K562 (cell line): ENCODE measurements around the gene CCDC78. TPM values are rescaled to one million over a fixed set of nuclear protein-coding genes. Genes with fewer than 3 reads are reported as not detected.

Source experiments
- ATAC-seq: fragments of 200-7000 bp; cut with Tn5 transposase; 3 replicates; pipeline ENCODE4 v1.9.1; 2020; ENCODE audit warnings: moderate library complexity
- BruUV-seq: library from RNA; stranded (reverse); fragments of 400-500 nt; replicated peaks from 2 replicates; lab custom pipeline; 2021; lab: Mats Ljungman, UMichigan
- CTCF ChIA-PET: fragments of 300-600 bp; formaldehyde crosslinking; extraction: SDS; loops from one replicate; lab custom pipeline; 2021; ENCODE audit warnings: low intra/inter-chr PET ratio; lab: Yijun Ruan, JAX
- POLR2A ChIA-PET: fragments of 300-600, 350-650 bp; sonication (Branson Sonifier 250); formaldehyde crosslinking; extraction: SDS; loops from one replicate; lab custom pipeline; 2021; ENCODE audit warnings: antibody characterized with exemption, inconsistent platforms; lab: Yijun Ruan, JAX
- DNase-seq, 4 experiments: peaks; one replicate each; pipeline versions ENCODE4 v3.0.0 to v3.0.0-alpha.2; 2011 to 2018; ENCODE audit warnings: low spot score in 3 of 4, mixed read lengths in 3 of 4; ENCODE audit errors: extremely low read depth in 1 of 4
- FAIRE-seq: peaks from 2 replicates; lab custom pipeline; 2011; peaks lifted over from hg19 to GRCh38; lab: Jason Lieb, UNC
- H2AFZ ChIP-seq: 2 replicates; pipeline ENCODE4 v1.6.0; 2011; ENCODE audit warnings: low read depth, low read length, control low read depth, inconsistent platforms
- H3K27ac ChIP-seq: fragments of 200-600 bp; 3 replicates; pipeline ENCODE4 v1.8.0; 2011; ENCODE audit warnings: low read depth, mild to moderate bottlenecking, control low read depth, inconsistent platforms, low read length, moderate library complexity, mixed read lengths; ENCODE audit errors: extremely low read depth
- H3K27me3 ChIP-seq, 2 experiments: fragments of 300-600 bp in 1 of 2; 2 replicates in 1 of 2; 3 replicates in 1 of 2; pipeline versions ENCODE4 v1.6.0 to v1.8.0; 2011; ENCODE audit warnings: inconsistent platforms in 2 of 2, low read length in 2 of 2, mild to moderate bottlenecking in 1 of 2, mixed read lengths in 1 of 2, moderate library complexity in 1 of 2; ENCODE audit not compliant: control insufficient read depth in 2 of 2, insufficient read depth in 2 of 2
- H3K36me3 ChIP-seq: fragments of 300-600 bp; 3 replicates; pipeline ENCODE4 v1.8.0; 2011; ENCODE audit warnings: mild to moderate bottlenecking, low read length, inconsistent platforms; ENCODE audit not compliant: control insufficient read depth, insufficient read depth
- H3K4me1 ChIP-seq, 2 experiments: fragments of 200-600 bp in 1 of 2; replicated peaks in 1 of 2; 2 replicates in 1 of 2; 3 replicates in 1 of 2; pipeline versions ENCODE4 v1.5.1 to v1.8.0; 2011; ENCODE audit warnings: inconsistent platforms in 2 of 2, low read length in 2 of 2, mild to moderate bottlenecking in 1 of 2, mixed read lengths in 1 of 2, moderate library complexity in 1 of 2; ENCODE audit not compliant: control insufficient read depth in 2 of 2, insufficient read depth in 2 of 2
- H3K4me2 ChIP-seq: 2 replicates; pipeline ENCODE4 v1.6.1; 2011; ENCODE audit warnings: low read length, control low read depth, inconsistent platforms, mixed read lengths; ENCODE audit not compliant: insufficient read depth
- H3K4me3 ChIP-seq: fragments of 200-600 bp; sonication (generic), shearing (Covaris generic); 2 replicates; pipeline ENCODE4 v1.5.1; 2016; ENCODE audit warnings: control low read depth, inconsistent platforms
- H3K79me2 ChIP-seq: fragments of 200-600 bp; 3 replicates; pipeline ENCODE4 v1.8.0; 2011; ENCODE audit warnings: low read length, inconsistent platforms; ENCODE audit not compliant: control insufficient read depth, insufficient read depth
- H3K9ac ChIP-seq, 2 experiments: 2 replicates each; pipeline versions ENCODE4 v1.6.0 to v1.6.1; 2011; ENCODE audit warnings: low read depth in 2 of 2, low read length in 2 of 2, control low read depth in 1 of 2, inconsistent platforms in 1 of 2, mild to moderate bottlenecking in 1 of 2, mixed read lengths in 1 of 2; ENCODE audit not compliant: insufficient read depth in 1 of 2
- H3K9me1 ChIP-seq: one replicate; pipeline ENCODE4 v1.6.0; 2011; ENCODE audit warnings: inconsistent platforms, mild to moderate bottlenecking, low read length, moderate library complexity; ENCODE audit not compliant: control insufficient read depth, insufficient read depth
- H3K9me3 ChIP-seq: replicated peaks from 2 replicates; pipeline ENCODE4 v1.5.1; 2011; ENCODE audit warnings: low read depth, low read length, inconsistent platforms; ENCODE audit not compliant: control insufficient read depth, insufficient read depth
- H4K20me1 ChIP-seq: replicated peaks from 2 replicates; pipeline ENCODE4 v1.6.1; 2011; ENCODE audit warnings: low read length, inconsistent platforms, mixed read lengths; ENCODE audit not compliant: control insufficient read depth, insufficient read depth
- CBFA2T3 ChIP-seq: fragments of 450-650 bp; IDR thresholded peaks from 2 replicates; pipeline ENCODE4 v1.6.1; 2017
- DMBX1 ChIP-seq: fragments of 250-450 bp; sonication (Bioruptor Pico); IDR thresholded peaks from 2 replicates; pipeline ENCODE4 v1.8.0; 2022; ENCODE audit warnings: inconsistent platforms, mild to moderate bottlenecking, moderate library complexity, borderline replicate concordance
- PCBP1 ChIP-seq: fragments of 200-400 bp; formaldehyde crosslinking; IDR thresholded peaks from 2 replicates; pipeline ENCODE4 v1.6.1; 2018; ENCODE audit warnings: mild to moderate bottlenecking, low read depth, low read length; ENCODE audit not compliant: poor library complexity, severe bottlenecking
- PHF8 ChIP-seq: fragments of 200-600 bp; sonication (generic); IDR thresholded peaks from 2 replicates; pipeline ENCODE4 v1.6.1; 2012; ENCODE audit warnings: mixed run types, mild to moderate bottlenecking, inconsistent platforms, low read length, moderate library complexity, borderline replicate concordance
- RBBP5 ChIP-seq: fragments of 200-600 bp; sonication (generic); IDR thresholded peaks from 2 replicates; pipeline ENCODE4 v1.6.1; 2012; ENCODE audit warnings: borderline replicate concordance, mild to moderate bottlenecking, low read length, control low read depth, inconsistent platforms; ENCODE audit not compliant: insufficient read depth, poor library complexity, severe bottlenecking
- SMARCA5 ChIP-seq: fragments of 450-650 bp; IDR thresholded peaks from 2 replicates; pipeline ENCODE4 v1.6.1; 2016
- SNRNP70 ChIP-seq: fragments of 200-400 bp; formaldehyde crosslinking; optimal IDR thresholded peaks from 2 replicates; pipeline ENCODE3; 2017; ENCODE audit warnings: low read depth, low read length
- TEAD4 ChIP-seq, 2 experiments: sonication (generic) in 1 of 2; formaldehyde crosslinking in 1 of 2; IDR thresholded peaks; 2 replicates each; pipeline versions ENCODE4 v1.6.1 to v1.8.0; 2012 to 2022; ENCODE audit warnings: borderline replicate concordance in 1 of 2, inconsistent platforms in 1 of 2, low read length in 1 of 2, mild to moderate bottlenecking in 1 of 2, missing genetic modification reagents in 1 of 2
- ZFX ChIP-seq: sonication (generic); formaldehyde crosslinking; IDR thresholded peaks from 2 replicates; pipeline ENCODE4 v1.8.0; 2022; ENCODE audit warnings: mild to moderate bottlenecking, missing genetic modification reagents, moderate library complexity
- ZNF165 ChIP-seq: fragments of 250-450 bp; sonication (Bioruptor Pico); IDR thresholded peaks from 2 replicates; pipeline ENCODE4 v1.4.0; 2020; ENCODE audit warnings: borderline replicate concordance
- ZNF282 ChIP-seq: sonication (generic); formaldehyde crosslinking; IDR thresholded peaks from 2 replicates; pipeline ENCODE4 v1.8.1; 2023; ENCODE audit warnings: missing genetic modification reagents
- WGBS: fragments of 100-300 bp; shearing (Covaris generic); methylation state at CpG from one replicate; pipeline ENCODE4 v1.1.6; 2016; ENCODE audit warnings: low coverage, mixed read lengths; ENCODE audit not compliant: insufficient coverage; ENCODE audit errors: missing lambda C conversion rate; 5-methylcytosine and 5-hydroxymethylcytosine counted together
- in situ Hi-C: fragments of 300-500 bp; cut with MboI; formaldehyde crosslinking; loops from 4 replicates; pipeline ENCODE4 v1.15.0; 2018; ENCODE audit warnings: inconsistent platforms, mixed read lengths
- intact Hi-C: fragments of 100-400 bp; cut with micrococcal nuclease; formaldehyde crosslinking; loops from 2 replicates; pipeline ENCODE4 v1.14.2; 2022
- polyA plus RNA-seq, 8 experiments: library from polyadenylated mRNA; depleted of rRNA in 4 of 8; stranded (reverse) in 5 of 8; unstranded in 3 of 8; fragments of >200 nt; fragmentation: Nextera tagmentation in 2 of 8; fragmentation: Illumina TruSeq in 1 of 8; extraction: Ambion mirVana in 2 of 8; extraction: Trizol in 1 of 8; gene quantifications; 2 replicates each; pipeline versions ENCODE4 v1.2.1 to v1.2.3, GENCODE V29; 2011 to 2014; ENCODE audit warnings: inconsistent platforms in 1 of 8, missing spikeins in 1 of 8
- total RNA-seq, 7 experiments: library from RNA; depleted of rRNA in 6 of 7; stranded (reverse); fragments of >200 nt in 6 of 7; fragmentation: Illumina TruSeq in 2 of 7; extraction: Trizol in 2 of 7; gene quantifications; 2 replicates each; pipeline versions ENCODE4 v1.2.1 to v1.2.3, GENCODE V29; 2011 to 2021; ENCODE audit warnings: low replicate concordance in 1 of 7
- TF ChIP-seq, protein P1 (sequence below): fragments of 450-650 bp; IDR thresholded peaks from 2 replicates; pipeline ENCODE4 v1.6.1; 2017; ENCODE audit warnings: antibody characterized with exemption, mild to moderate bottlenecking
- TF ChIP-seq, protein P2 (sequence below), 3 experiments: fragments of 200-800 bp in 1 of 3; fragments of 250-450 bp in 1 of 3; fragments of 450-650 bp in 1 of 3; sonication (Bioruptor Pico) in 1 of 3; sonication (Bioruptor generic) in 1 of 3; formaldehyde crosslinking in 1 of 3; IDR thresholded peaks; 2 replicates each; pipeline versions ENCODE4 v1.6.1 to v1.8.0; 2016 to 2022; ENCODE audit warnings: mild to moderate bottlenecking in 2 of 3, missing genetic modification characterization in 2 of 3, missing compliant biosample characterization in 1 of 3, moderate library complexity in 1 of 3

The CCDC78 gene
- total and polyA plus RNA-seq, 9 of the 15 experiments (the other 6 are each of a cell fraction or from before 2014, with no cell fraction given): 0.24 to 17.7 (median 2.9) TPM

DNA sequence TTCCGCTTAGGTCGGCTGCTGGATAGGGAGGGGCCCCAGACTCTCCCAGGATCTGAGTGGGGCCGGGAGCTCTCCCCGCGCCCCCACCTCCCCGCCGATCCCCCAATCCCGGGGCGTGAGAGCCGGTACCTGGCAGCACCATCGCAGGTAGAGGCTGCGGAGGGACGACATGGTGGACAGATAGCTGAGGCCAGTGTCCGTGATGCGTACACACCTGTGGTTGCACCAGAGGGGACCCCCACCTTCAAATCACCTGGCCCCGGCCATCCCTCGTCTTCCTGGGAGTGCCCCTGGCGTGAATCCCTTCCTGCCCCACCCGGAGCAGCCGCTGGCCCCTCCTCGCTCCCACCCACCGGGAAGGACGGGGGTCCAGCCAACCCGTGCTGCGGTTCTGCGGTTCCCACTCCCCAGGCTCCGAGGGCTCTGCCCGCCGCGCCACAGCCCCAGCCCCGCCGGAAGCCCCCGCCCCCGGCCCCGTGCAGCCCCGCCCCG, 31.3 kb downstream of the CCDC78 start:
- Histone ChIP-seq H3K36me3 (no peaks in the 10 kb centered on the region), H3K4me2 (peak overlapping the region; percentile 80), H3K4me3 (peak overlapping the region; percentile 45), H3K9ac (peak overlapping the region; percentile 14 to 81; a peak in 3 of 4 replicates), H3K9me1 (no peaks in the 10 kb centered on the region), H2AFZ (peak overlapping the region; percentile 77), H3K4me1 (peaks cover 7 to 61% of the 10 kb centered on the region in 2 experiments), H4K20me1 (peaks cover 1% of the 10 kb centered on the region; the same call in 1 of the 2 replicates), H3K27me3 (peaks cover 7 to 16% of the 10 kb centered on the region in 2 experiments; a peak in 4 of 5 replicates), H3K27ac (no peak overlapping the region; the same call in 2 of the 3 replicates), H3K79me2 (peaks cover 5% of the 10 kb centered on the region; the same call in 2 of the 3 replicates), H3K9me3 (no peaks in the 10 kb centered on the region)
- ChIA-PET CTCF (interaction anchor here (1.0 kb wide), 1 partner anchor 90 kb away, joined by 4 read pairs; no protein-coding TSS in a partner anchor), POLR2A (interaction anchor here (0.6 to 1.6 kb wide), 8 partner anchors 8 to 296 kb away, joined by 3 to 9 read pairs (median 4); partner anchors contain the start of genes GNG13 and METRN)
- ATAC-seq (no peak), DNase-seq (peak in 2 of 4 experiments; percentile 89 to 90), FAIRE-seq (no peak)
- no TSS peak for BruUV-seq
- in situ Hi-C loops (no loop called here), intact Hi-C loops (no loop called here)
- WGBS: 5% methylated on average over 13 of the region's 37 CpGs
- TF ChIP-seq PHF8 (peak; percentile 30; the same call in 1 of the 2 replicates), ZNF282 (CRISPR knock-in tag) (no peak), SNRNP70 (no peak), DMBX1 (no peak), PCBP1 (peak; percentile 8), CBFA2T3 (no peak), RBBP5 (peak; percentile 13), ZNF165 (no peak), TEAD4 (IDR thresholded peaks at IDR 0.05; ENCODE audit: low read length) (no peak), TEAD4 (CRISPR knock-in tag; IDR thresholded peaks at IDR 0.05; ENCODE audit: borderline replicate concordance) (no peak), SMARCA5 (no peak), ZFX (CRISPR knock-in tag) (no peak)
- TF ChIP-seq, protein P1, sequence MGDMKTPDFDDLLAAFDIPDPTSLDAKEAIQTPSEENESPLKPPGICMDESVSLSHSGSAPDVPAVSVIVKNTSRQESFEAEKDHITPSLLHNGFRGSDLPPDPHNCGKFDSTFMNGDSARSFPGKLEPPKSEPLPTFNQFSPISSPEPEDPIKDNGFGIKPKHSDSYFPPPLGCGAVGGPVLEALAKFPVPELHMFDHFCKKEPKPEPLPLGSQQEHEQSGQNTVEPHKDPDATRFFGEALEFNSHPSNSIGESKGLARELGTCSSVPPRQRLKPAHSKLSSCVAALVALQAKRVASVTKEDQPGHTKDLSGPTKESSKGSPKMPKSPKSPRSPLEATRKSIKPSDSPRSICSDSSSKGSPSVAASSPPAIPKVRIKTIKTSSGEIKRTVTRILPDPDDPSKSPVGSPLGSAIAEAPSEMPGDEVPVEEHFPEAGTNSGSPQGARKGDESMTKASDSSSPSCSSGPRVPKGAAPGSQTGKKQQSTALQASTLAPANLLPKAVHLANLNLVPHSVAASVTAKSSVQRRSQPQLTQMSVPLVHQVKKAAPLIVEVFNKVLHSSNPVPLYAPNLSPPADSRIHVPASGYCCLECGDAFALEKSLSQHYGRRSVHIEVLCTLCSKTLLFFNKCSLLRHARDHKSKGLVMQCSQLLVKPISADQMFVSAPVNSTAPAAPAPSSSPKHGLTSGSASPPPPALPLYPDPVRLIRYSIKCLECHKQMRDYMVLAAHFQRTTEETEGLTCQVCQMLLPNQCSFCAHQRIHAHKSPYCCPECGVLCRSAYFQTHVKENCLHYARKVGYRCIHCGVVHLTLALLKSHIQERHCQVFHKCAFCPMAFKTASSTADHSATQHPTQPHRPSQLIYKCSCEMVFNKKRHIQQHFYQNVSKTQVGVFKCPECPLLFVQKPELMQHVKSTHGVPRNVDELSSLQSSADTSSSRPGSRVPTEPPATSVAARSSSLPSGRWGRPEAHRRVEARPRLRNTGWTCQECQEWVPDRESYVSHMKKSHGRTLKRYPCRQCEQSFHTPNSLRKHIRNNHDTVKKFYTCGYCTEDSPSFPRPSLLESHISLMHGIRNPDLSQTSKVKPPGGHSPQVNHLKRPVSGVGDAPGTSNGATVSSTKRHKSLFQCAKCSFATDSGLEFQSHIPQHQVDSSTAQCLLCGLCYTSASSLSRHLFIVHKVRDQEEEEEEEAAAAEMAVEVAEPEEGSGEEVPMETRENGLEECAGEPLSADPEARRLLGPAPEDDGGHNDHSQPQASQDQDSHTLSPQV: no peak
- TF ChIP-seq, protein P2, sequence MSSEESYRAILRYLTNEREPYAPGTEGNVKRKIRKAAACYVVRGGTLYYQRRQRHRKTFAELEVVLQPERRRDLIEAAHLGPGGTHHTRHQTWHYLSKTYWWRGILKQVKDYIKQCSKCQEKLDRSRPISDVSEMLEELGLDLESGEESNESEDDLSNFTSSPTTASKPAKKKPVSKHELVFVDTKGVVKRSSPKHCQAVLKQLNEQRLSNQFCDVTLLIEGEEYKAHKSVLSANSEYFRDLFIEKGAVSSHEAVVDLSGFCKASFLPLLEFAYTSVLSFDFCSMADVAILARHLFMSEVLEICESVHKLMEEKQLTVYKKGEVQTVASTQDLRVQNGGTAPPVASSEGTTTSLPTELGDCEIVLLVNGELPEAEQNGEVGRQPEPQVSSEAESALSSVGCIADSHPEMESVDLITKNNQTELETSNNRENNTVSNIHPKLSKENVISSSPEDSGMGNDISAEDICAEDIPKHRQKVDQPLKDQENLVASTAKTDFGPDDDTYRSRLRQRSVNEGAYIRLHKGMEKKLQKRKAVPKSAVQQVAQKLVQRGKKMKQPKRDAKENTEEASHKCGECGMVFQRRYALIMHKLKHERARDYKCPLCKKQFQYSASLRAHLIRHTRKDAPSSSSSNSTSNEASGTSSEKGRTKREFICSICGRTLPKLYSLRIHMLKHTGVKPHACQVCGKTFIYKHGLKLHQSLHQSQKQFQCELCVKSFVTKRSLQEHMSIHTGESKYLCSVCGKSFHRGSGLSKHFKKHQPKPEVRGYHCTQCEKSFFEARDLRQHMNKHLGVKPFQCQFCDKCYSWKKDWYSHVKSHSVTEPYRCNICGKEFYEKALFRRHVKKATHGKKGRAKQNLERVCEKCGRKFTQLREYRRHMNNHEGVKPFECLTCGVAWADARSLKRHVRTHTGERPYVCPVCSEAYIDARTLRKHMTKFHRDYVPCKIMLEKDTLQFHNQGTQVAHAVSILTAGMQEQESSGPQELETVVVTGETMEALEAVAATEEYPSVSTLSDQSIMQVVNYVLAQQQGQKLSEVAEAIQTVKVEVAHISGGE (CRISPR knock-in tag; IDR thresholded peaks at IDR 0.05): 0 out of 6 replicates have a peak, but pooled peaks of 1 of the 3 experiments have one; percentile 33
